OCI-LY1 (cell line): ENCODE data around the gene FUT9.

Experiments
- EZH2 ChIP-seq: fragments of 200-600 bp; sonication (generic), shearing (Covaris generic); IDR thresholded peaks from 2 replicates; pipeline ENCODE4 v1.8.0; 2017; ENCODE audit warnings: borderline replicate concordance, mixed run types, mild to moderate bottlenecking, antibody characterized with exemption, low read length, moderate library complexity, mixed read lengths
- TF ChIP-seq, protein P1 (sequence below): fragments of 200-600 bp; sonication (generic), shearing (Covaris generic); IDR thresholded peaks from 2 replicates; pipeline ENCODE4 v1.5.1; 2017; ENCODE audit warnings: mild to moderate bottlenecking, antibody characterized with exemption, low read length, moderate library complexity, mixed read lengths

DNA sequence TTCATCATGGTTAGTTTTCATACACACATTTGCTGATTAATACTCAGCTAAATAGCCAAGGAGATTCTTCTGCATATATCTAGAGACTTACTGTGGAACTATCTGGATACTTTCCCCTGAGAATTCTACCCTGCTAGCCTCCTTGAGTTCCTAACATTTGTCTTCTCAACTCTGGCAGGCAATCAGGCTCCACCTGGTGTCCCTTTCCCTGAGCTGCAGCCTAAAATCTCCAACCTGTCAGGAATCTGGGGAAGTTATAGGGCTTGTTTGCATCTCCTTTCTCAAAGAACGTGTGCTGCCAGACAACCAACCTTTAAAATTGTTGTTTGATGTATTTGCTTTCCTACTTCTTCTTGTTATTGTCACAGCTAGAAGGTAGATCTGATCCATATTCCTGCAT is 73.4 kb downstream of the FUT9 start:
- no peak for TF ChIP-seq EZH2
- TF ChIP-seq, protein P1, sequence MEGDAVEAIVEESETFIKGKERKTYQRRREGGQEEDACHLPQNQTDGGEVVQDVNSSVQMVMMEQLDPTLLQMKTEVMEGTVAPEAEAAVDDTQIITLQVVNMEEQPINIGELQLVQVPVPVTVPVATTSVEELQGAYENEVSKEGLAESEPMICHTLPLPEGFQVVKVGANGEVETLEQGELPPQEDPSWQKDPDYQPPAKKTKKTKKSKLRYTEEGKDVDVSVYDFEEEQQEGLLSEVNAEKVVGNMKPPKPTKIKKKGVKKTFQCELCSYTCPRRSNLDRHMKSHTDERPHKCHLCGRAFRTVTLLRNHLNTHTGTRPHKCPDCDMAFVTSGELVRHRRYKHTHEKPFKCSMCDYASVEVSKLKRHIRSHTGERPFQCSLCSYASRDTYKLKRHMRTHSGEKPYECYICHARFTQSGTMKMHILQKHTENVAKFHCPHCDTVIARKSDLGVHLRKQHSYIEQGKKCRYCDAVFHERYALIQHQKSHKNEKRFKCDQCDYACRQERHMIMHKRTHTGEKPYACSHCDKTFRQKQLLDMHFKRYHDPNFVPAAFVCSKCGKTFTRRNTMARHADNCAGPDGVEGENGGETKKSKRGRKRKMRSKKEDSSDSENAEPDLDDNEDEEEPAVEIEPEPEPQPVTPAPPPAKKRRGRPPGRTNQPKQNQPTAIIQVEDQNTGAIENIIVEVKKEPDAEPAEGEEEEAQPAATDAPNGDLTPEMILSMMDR: no peak
